Stomach (tissue), 4 donors: Measurements from ENCODE around the gene SIK2.

Source experiments
- CTCF ChIP-seq, 7 experiments: fragments of 450-650 bp in 4 of 7; fragments of 200-600 bp in 3 of 7; sonication (generic) in 3 of 7; IDR thresholded peaks; one replicate each; pipeline ENCODE4 v1.5.1; 2016 to 2019; ENCODE audit warnings: antibody characterized with exemption in 7 of 7, control low read depth in 2 of 7, mild to moderate bottlenecking in 1 of 7
- EP300 ChIP-seq: sonication (generic); formaldehyde crosslinking; IDR thresholded peaks from one replicate; pipeline ENCODE4 v1.6.1; 2017; ENCODE audit warnings: antibody characterized with exemption
- POLR2A ChIP-seq, 4 donors: fragments of 450-650 bp; IDR thresholded peaks; one replicate each; pipeline ENCODE4 v1.6.1; 2016; ENCODE audit warnings: antibody characterized with exemption in 4 of 4, control low read depth in 2 of 4, mild to moderate bottlenecking in 1 of 4, moderate library complexity in 1 of 4
- POLR2AphosphoS5 ChIP-seq, 3 donors: sonication (generic); formaldehyde crosslinking; IDR thresholded peaks; one replicate each; pipeline ENCODE4 v1.6.1; 2016; ENCODE audit warnings: antibody characterized with exemption in 3 of 3

- TF ChIP-seq POLR2AphosphoS5 (IDR thresholded peaks at IDR 0.05) (no peak), CTCF (IDR thresholded peaks at IDR 0.05) (no peak), POLR2A (IDR thresholded peaks at IDR 0.05) (no peak), EP300 (no peak)
Measured at GRCh38 chr11:111715142-111715816, 113.0 kb downstream of the SIK2 start.
